Endothelial cell of umbilical vein (primary cell): ENCODE data around the gene HP. TPM values are rescaled to one million over a fixed set of nuclear protein-coding genes. Genes with fewer than 3 reads are reported as not detected.

ENCODE experiments used
- BruUV-seq: library from RNA; stranded (reverse); fragments of 400-500 nt; replicated peaks from 2 replicates; lab custom pipeline; 2021; lab: Mats Ljungman, UMichigan
- CTCF ChIA-PET: fragments of 300-600, 350-600 bp; sonication (Branson Sonifier 250); formaldehyde crosslinking; loops from one replicate; lab custom pipeline; 2021; ENCODE audit warnings: antibody characterized with exemption, inconsistent platforms; lab: Charles Lee
- POLR2A ChIA-PET: fragments of 300-600, 350-600 bp; sonication (Branson Sonifier 250); formaldehyde crosslinking; loops from one replicate; lab custom pipeline; 2021; ENCODE audit warnings: antibody characterized with exemption, inconsistent platforms; lab: Charles Lee
- DNase-seq: peaks from one replicate; pipeline ENCODE4 v3.0.0-alpha.2; 2011; ENCODE audit warnings: low read depth, low spot score
- FAIRE-seq: peaks from 2 replicates; lab custom pipeline; 2011; peaks lifted over from hg19 to GRCh38; lab: Jason Lieb, UNC
- H2AFZ ChIP-seq: 2 replicates; pipeline ENCODE4 v1.6.0; 2012; ENCODE audit warnings: low read depth, low read length, control low read depth, inconsistent platforms
- H3K27ac ChIP-seq: 2 replicates; pipeline ENCODE4 v1.5.1; 2011; ENCODE audit warnings: low read depth, mild to moderate bottlenecking, control low read depth, low read length, moderate library complexity; ENCODE audit not compliant: insufficient read depth
- H3K27me3 ChIP-seq, 2 experiments: 2 replicates each; pipeline versions ENCODE4 v1.6.0 to v1.6.1; 2011; ENCODE audit warnings: low read length in 2 of 2, mixed read lengths in 1 of 2; ENCODE audit not compliant: control insufficient read depth in 2 of 2, insufficient read depth in 2 of 2
- H3K36me3 ChIP-seq, 2 experiments: 2 replicates in 1 of 2; 3 replicates in 1 of 2; pipeline ENCODE4 v1.5.1; 2011; ENCODE audit warnings: low read length in 2 of 2, mild to moderate bottlenecking in 1 of 2, moderate library complexity in 1 of 2; ENCODE audit not compliant: control insufficient read depth in 2 of 2, insufficient read depth in 2 of 2; ENCODE audit errors: extremely low read depth in 1 of 2
- H3K4me1 ChIP-seq: 3 replicates; pipeline ENCODE4 v1.5.1; 2011; ENCODE audit warnings: mild to moderate bottlenecking, low read length; ENCODE audit not compliant: control insufficient read depth, insufficient read depth; ENCODE audit errors: extremely low read depth
- H3K4me2 ChIP-seq: 2 replicates; pipeline ENCODE4 v1.6.1; 2011; ENCODE audit warnings: low read length, control low read depth, mixed read lengths; ENCODE audit not compliant: insufficient read depth
- H3K4me3 ChIP-seq, 3 experiments: fragments of 200-600 bp in 1 of 3; sonication (generic), shearing (Covaris generic) in 1 of 3; replicated peaks in 1 of 3; 2 replicates each; pipeline ENCODE4 v1.5.1; 2011 to 2016; ENCODE audit warnings: control low read depth in 3 of 3, low read length in 3 of 3, mild to moderate bottlenecking in 2 of 3, inconsistent platforms in 1 of 3, low read depth in 1 of 3, moderate library complexity in 1 of 3; ENCODE audit not compliant: insufficient read depth in 1 of 3
- H3K79me2 ChIP-seq: 2 replicates; pipeline ENCODE4 v1.6.0; 2012; ENCODE audit warnings: low read length, inconsistent platforms; ENCODE audit not compliant: control insufficient read depth, insufficient read depth
- H3K9ac ChIP-seq: replicated peaks from 2 replicates; pipeline ENCODE3; 2011; ENCODE audit warnings: low read length, control low read depth; ENCODE audit not compliant: insufficient read depth; ENCODE audit errors: extremely low read depth
- H3K9me1 ChIP-seq: replicated peaks from 3 replicates; pipeline ENCODE4 v1.6.0; 2011; ENCODE audit warnings: mild to moderate bottlenecking, low read length; ENCODE audit not compliant: control insufficient read depth, insufficient read depth; ENCODE audit errors: extremely low read depth
- H3K9me3 ChIP-seq: replicated peaks from 2 replicates; pipeline ENCODE4 v1.5.1; 2012; ENCODE audit warnings: low read length, inconsistent platforms; ENCODE audit not compliant: control insufficient read depth, insufficient read depth
- H4K20me1 ChIP-seq: replicated peaks from 2 replicates; pipeline ENCODE3; 2011; ENCODE audit warnings: mild to moderate bottlenecking, low read length; ENCODE audit not compliant: control insufficient read depth, insufficient read depth; ENCODE audit errors: extremely low read depth
- EZH2 ChIP-seq: IDR thresholded peaks from 2 replicates; pipeline ENCODE4 v1.6.1; 2012; ENCODE audit warnings: borderline replicate concordance, low read depth, mild to moderate bottlenecking, moderate library complexity, low read length, inconsistent platforms; ENCODE audit not compliant: severe bottlenecking
- FOS ChIP-seq: IDR thresholded peaks from 2 replicates; pipeline ENCODE4 v1.6.1; 2011; ENCODE audit warnings: mild to moderate bottlenecking, low read length, moderate library complexity, borderline replicate concordance; ENCODE audit not compliant: insufficient read depth
- GATA2 ChIP-seq: IDR thresholded peaks from 2 replicates; pipeline ENCODE4 v1.7.0; 2011; ENCODE audit warnings: low read depth, mild to moderate bottlenecking, moderate library complexity, mixed read lengths, low read length; ENCODE audit not compliant: insufficient read length, insufficient read depth
- JUN ChIP-seq: IDR thresholded peaks from 2 replicates; pipeline ENCODE4 v1.6.1; 2011; ENCODE audit warnings: borderline replicate concordance, low read depth; ENCODE audit not compliant: insufficient read length, insufficient read depth
- MAX ChIP-seq: IDR thresholded peaks from 2 replicates; pipeline ENCODE4 v1.6.1; 2011; ENCODE audit not compliant: insufficient read depth, insufficient read length
- MYC ChIP-seq: IDR thresholded peaks from one replicate; pipeline ENCODE4 v1.6.1; 2011; ENCODE audit warnings: mild to moderate bottlenecking, low read depth, low read length
- POLR2A ChIP-seq: IDR thresholded peaks from 2 replicates; pipeline ENCODE4 v1.6.1; 2012; ENCODE audit warnings: low read depth, mild to moderate bottlenecking, control low read depth, low read length
- POLR2AphosphoS5 ChIP-seq: IDR thresholded peaks from 2 replicates; pipeline ENCODE4 v1.6.1; 2012; ENCODE audit warnings: low read depth, mild to moderate bottlenecking, control low read depth, low read length, moderate library complexity; ENCODE audit not compliant: insufficient read depth
- dilution Hi-C: fragments of 300-500 bp; cut with MboI; formaldehyde crosslinking; loops from one replicate; pipeline ENCODE4 v1.15.0; 2019; ENCODE audit warnings: low sequenced_read_pairs; ENCODE audit not compliant: extremely low pct_ligation_motif_present
- intact Hi-C: fragments of 100-400 bp; cut with micrococcal nuclease; formaldehyde crosslinking; loops from one replicate; pipeline ENCODE4 v1.10.0; 2022
- polyA plus RNA-seq, 4 experiments: library from polyadenylated mRNA; depleted of rRNA in 3 of 4; stranded (reverse) in 3 of 4; unstranded in 1 of 4; fragments of >200 nt; gene quantifications; 2 replicates each; pipeline versions ENCODE4 v1.2.1 to v1.2.3, GENCODE V29; 2011 to 2012; ENCODE audit warnings: missing spikeins in 1 of 4
- total RNA-seq: library from RNA; stranded (reverse); gene quantifications from 2 replicates; pipeline ENCODE4 v1.2.3, GENCODE V29; 2021
- TF ChIP-seq, protein P1 (sequence below), 2 donors: IDR thresholded peaks; 1 replicate in 1 of 2; 2 replicates in 1 of 2; pipeline ENCODE4 v1.5.1; 2011; ENCODE audit warnings: low read length in 2 of 2, mild to moderate bottlenecking in 2 of 2, moderate library complexity in 2 of 2, control low read depth in 1 of 2, inconsistent platforms in 1 of 2, low read depth in 1 of 2; ENCODE audit not compliant: insufficient read depth in 1 of 2; ENCODE audit errors: extremely low read depth in 1 of 2

The HP gene
- total and polyA plus RNA-seq, 2 donors (not counting 3 experiments of a cell fraction or from before 2014, with no cell fraction given): not detected

GRCh38 chr16:72098936-72099335, 44.6 kb downstream of the HP start:
- BruUV-seq: no TSS peak
- no peak overlapping the region for H3K4me2 ChIP-seq
- peaks cover 11% of the 10 kb centered on the region for H3K4me1 ChIP-seq
- no peak overlapping the region for H3K27ac ChIP-seq
- no peaks in the 10 kb centered on the region for H3K9me3 ChIP-seq
- H3K27me3 ChIP-seq: no peaks in the 10 kb centered on the region
- H3K4me3 ChIP-seq: no peak overlapping the region
- intact Hi-C loops (loop anchor here (1.0 to 10.0 kb wide), 4 partner anchors 33 to 374 kb away; partner anchors contain the start of gene PHLPP2), dilution Hi-C loops (no loop called here)
- FAIRE-seq (no peak), DNase-seq (no peak)
- H2AFZ ChIP-seq: no peak overlapping the region
- CTCF ChIA-PET: interaction anchor here (2.9 kb wide), 1 partner anchor 33 kb away, joined by 16 read pairs; no protein-coding TSS in a partner anchor
- H3K9ac ChIP-seq: no peak overlapping the region
- POLR2A ChIA-PET: no interaction called here
- no peaks in the 10 kb centered on the region for H4K20me1 ChIP-seq
- H3K9me1 ChIP-seq: no peaks in the 10 kb centered on the region
- H3K79me2 ChIP-seq: peaks cover 27% of the 10 kb centered on the region
- TF ChIP-seq, protein P1, sequence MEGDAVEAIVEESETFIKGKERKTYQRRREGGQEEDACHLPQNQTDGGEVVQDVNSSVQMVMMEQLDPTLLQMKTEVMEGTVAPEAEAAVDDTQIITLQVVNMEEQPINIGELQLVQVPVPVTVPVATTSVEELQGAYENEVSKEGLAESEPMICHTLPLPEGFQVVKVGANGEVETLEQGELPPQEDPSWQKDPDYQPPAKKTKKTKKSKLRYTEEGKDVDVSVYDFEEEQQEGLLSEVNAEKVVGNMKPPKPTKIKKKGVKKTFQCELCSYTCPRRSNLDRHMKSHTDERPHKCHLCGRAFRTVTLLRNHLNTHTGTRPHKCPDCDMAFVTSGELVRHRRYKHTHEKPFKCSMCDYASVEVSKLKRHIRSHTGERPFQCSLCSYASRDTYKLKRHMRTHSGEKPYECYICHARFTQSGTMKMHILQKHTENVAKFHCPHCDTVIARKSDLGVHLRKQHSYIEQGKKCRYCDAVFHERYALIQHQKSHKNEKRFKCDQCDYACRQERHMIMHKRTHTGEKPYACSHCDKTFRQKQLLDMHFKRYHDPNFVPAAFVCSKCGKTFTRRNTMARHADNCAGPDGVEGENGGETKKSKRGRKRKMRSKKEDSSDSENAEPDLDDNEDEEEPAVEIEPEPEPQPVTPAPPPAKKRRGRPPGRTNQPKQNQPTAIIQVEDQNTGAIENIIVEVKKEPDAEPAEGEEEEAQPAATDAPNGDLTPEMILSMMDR (IDR thresholded peaks at IDR 0.05; ENCODE audit: extremely low read depth in 1 of 2, insufficient read depth in 1 of 2, low read depth in 1 of 2, low read length in 2 of 2): no peak
- no peak for TF ChIP-seq POLR2AphosphoS5
- TF ChIP-seq MYC: no peak
- TF ChIP-seq FOS: no peak
- TF ChIP-seq MAX: no peak
- no peak for TF ChIP-seq JUN
- no peak for TF ChIP-seq EZH2
- no peak for TF ChIP-seq POLR2A
- TF ChIP-seq GATA2: no peak
- peaks cover 15 to 68% of the 10 kb centered on the region in 2 experiments for H3K36me3 ChIP-seq
